ENCODE results near the gene SRPK1. TPM values are rescaled to one million over a fixed set of nuclear protein-coding genes. Genes with fewer than 3 reads are reported as not detected.

The SRPK1 gene
- total RNA-seq, 1 experiment from 2014 or later: 100 TPM

- Histone ChIP-seq H3K79me2 (ENCODE audit: low read length) (no peaks in the 10 kb centered on the region), H3K9me2 (replicated peaks; ENCODE audit: low read length) (no peaks in the 10 kb centered on the region), H3F3A (ENCODE audit: low read length, unreplicated experiment) (no peaks in the 10 kb centered on the region), H4K20me1 (ENCODE audit: low read length) (no peaks in the 10 kb centered on the region), H3K27me3 (ENCODE audit: low read length) (no peaks in the 10 kb centered on the region), H3K4me2 (ENCODE audit: low read length) (no peak overlapping the region), H3K4me3 (ENCODE audit: low read length) (no peak overlapping the region), H3K9me3 (ENCODE audit: low read length) (no peaks in the 10 kb centered on the region), H2AFZ (ENCODE audit: low read length) (no peak overlapping the region), H3K27ac (ENCODE audit: low read length) (no peak overlapping the region), H3K9ac (ENCODE audit: low read length) (no peak overlapping the region), H3K4me1 (ENCODE audit: insufficient read depth, low read length) (no peaks in the 10 kb centered on the region), H3K36me3 (ENCODE audit: low read depth, low read length) (peaks cover 35% of the 10 kb centered on the region)
- no TSS peak for BruUV-seq (replicated peaks)
- POLR2A ChIA-PET (ENCODE audit: unreplicated experiment): no interaction called here
- TF ChIP-seq CTCF (conservative IDR thresholded peaks at IDR 0.05; ENCODE audit: low read depth, low read length) (no peak), EZH2 (IDR thresholded peaks at IDR 0.05; ENCODE audit: low read length, unreplicated experiment) (no peak), EZH2phosphoT487 (IDR thresholded peaks at IDR 0.05; ENCODE audit: borderline replicate concordance, low read length) (no peak)
- intact Hi-C loops (cut with micrococcal nuclease): no loop called here
- ATAC-seq: no peak
- no peak for DNase-seq
- CTCF ChIA-PET: interaction anchor here (0.5 kb wide), 1 partner anchor 309 kb away, joined by 5 read pairs; no protein-coding TSS in a partner anchor
Measured at GRCh38 chr6:35831257-35832007, 89.5 kb downstream of the SRPK1 start.

DNA sequence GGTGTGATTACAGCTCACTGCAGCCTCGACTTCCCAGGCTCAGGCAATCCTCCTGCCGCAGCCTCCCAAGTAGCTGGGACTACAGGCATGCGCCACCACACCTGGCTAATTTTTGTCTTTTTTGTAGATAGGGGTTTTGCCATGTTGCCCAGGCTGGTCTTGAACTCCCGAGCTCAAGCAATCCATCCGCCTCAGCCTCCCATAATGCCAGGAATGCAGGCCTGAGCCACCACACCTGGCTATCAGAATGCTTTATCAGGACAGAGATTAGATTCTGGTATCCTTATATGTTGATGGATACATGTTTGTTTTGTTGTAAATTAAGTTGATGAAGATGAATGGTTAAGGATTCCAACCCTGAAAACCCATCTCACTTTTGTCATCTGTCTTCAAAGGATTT is 91.6 kb downstream of the SRPK1 start:
- no peak for ATAC-seq
- intact Hi-C loops (cut with micrococcal nuclease): no loop called here
- POLR2A ChIA-PET (ENCODE audit: unreplicated experiment): no interaction called here

More for the DNA sequence above, 91.6 kb downstream of the SRPK1 start:
- TF ChIP-seq EZH2 (IDR thresholded peaks at IDR 0.05; ENCODE audit: low read length, unreplicated experiment): no peak
- no peak for TF ChIP-seq EZH2phosphoT487 (IDR thresholded peaks at IDR 0.05; ENCODE audit: borderline replicate concordance, low read length)
- TF ChIP-seq CTCF (conservative IDR thresholded peaks at IDR 0.05; ENCODE audit: low read depth, low read length): no peak
- no peaks in the 10 kb centered on the region for H3K9me2 ChIP-seq (replicated peaks; ENCODE audit: low read length)
- CTCF ChIA-PET: no interaction called here
- no peaks in the 10 kb centered on the region for H3K79me2 ChIP-seq (ENCODE audit: low read length)
- no peak overlapping the region for H3K9ac ChIP-seq (ENCODE audit: low read length)
- H3K27ac ChIP-seq (ENCODE audit: low read length): no peak overlapping the region
- H3K4me1 ChIP-seq (ENCODE audit: insufficient read depth, low read length): no peaks in the 10 kb centered on the region
- H3K4me2 ChIP-seq (ENCODE audit: low read length): no peak overlapping the region
- DNase-seq: no peak
- no peaks in the 10 kb centered on the region for H3K27me3 ChIP-seq (ENCODE audit: low read length)
- H3K36me3 ChIP-seq (ENCODE audit: low read depth, low read length): peaks cover 19% of the 10 kb centered on the region
- H4K20me1 ChIP-seq (ENCODE audit: low read length): no peaks in the 10 kb centered on the region
- H3K9me3 ChIP-seq (ENCODE audit: low read length): no peaks in the 10 kb centered on the region
- H2AFZ ChIP-seq (ENCODE audit: low read length): no peak overlapping the region
- no TSS peak for BruUV-seq (replicated peaks)
- no peaks in the 10 kb centered on the region for H3F3A ChIP-seq (ENCODE audit: low read length, unreplicated experiment)
- no peak overlapping the region for H3K4me3 ChIP-seq (ENCODE audit: low read length)

Measured in PC-3 (cell line).